Activated CD4-positive, CD25-positive, alpha-beta regulatory T cell treated with anti-CD3 and anti-CD28 coated beads, Interleukin-2, amount 50 U/mL, for 16 hours (primary cell): Measurements from ENCODE around the gene COQ10B.
"Not testable (repeated sequence)": the region's sequence is repeated elsewhere in the genome, so short reads cannot be mapped to it uniquely, and the experiment has no call there.

Source experiments
- DNase-seq: peaks from one replicate; pipeline ENCODE4 v3.0.0-alpha.2; 2020; ENCODE audit warnings: low read depth, low spot score

COQ10B gene

DNA sequence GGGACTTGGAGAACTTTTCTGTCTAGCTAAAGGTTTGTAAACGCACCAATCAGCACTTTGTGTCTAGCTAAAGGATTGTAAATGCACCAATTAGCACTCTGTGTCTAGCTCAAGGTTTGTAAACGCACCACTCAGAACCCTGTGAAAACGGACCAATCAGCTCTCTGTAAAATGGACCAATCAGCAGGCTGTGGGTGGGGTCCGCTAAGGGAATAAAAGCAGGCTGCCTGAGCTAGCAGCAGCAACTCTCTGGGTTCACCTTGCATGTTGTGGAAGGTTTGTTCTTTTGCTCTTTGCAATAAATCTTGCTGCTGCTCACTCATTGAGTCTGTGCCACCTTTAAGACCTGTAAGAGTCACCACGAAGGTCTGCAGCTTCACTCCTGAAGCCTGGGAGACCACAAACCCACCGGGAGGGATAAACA lies 2.4 kb upstream of the COQ10B start:
- not testable (repeated sequence) for DNase-seq

DNA sequence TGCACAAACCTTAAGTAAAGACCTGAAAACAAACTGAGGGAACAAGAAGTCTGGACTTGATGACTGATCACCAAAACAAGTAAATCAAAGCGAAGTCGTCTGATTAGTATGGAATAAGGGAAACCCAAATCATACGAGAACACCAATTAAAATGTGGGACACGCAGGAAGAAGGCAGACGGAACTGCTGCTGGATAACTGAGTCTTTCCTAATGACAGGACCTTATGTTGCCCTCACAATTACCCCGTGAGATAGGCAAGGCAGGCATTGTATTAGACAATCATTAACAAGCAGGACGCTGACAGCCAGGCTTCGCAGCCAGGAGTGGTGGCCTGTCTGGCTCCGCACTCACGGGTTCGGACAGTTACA lies 614 bp upstream of the COQ10B start:
- DNase-seq, result no peak

DNA sequence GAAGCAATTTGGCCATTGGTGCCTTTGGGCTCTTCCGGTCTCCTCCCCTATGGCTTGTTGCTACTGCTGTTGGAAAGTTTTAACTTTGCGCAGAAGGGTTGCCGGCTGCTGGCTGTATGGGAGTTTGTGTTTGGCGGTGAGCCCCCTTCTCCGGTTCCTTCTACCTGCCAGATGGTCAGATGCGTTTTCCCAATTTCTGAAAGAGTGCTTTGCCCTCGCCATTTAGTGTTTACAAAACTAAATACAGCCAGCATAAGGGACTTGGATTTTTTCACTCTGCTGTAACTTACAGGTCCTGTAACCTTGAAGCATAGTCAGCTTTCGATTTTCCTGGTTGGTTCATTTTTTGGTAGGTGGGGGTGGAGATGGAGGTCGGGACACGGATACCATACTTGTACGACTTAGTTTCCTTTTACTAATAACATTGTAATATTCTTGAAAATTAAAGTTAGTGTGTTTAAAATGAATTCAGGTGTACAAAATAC lies 604 bp downstream of the COQ10B start:
- no peak for DNase-seq

DNA sequence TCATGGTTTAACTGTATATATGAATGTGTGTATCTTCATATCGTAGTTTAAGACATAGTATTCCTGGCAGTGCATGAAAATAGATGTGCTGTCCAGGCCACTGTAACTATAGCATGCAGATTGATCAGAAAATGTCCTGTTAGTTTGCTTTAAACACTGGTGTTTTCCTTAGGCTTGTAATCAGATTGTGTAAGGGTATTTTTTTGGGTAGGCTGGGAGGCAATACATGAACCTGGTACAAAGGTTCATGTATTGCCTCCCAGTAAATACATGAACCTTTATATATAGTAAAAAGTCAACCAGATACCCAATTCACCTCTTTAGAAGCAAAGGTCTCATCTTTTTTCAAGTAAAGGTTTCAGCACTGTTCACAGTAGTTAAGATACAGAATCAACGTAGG lies 1.6 kb downstream of the COQ10B start:
- DNase-seq, result no peak

DNA sequence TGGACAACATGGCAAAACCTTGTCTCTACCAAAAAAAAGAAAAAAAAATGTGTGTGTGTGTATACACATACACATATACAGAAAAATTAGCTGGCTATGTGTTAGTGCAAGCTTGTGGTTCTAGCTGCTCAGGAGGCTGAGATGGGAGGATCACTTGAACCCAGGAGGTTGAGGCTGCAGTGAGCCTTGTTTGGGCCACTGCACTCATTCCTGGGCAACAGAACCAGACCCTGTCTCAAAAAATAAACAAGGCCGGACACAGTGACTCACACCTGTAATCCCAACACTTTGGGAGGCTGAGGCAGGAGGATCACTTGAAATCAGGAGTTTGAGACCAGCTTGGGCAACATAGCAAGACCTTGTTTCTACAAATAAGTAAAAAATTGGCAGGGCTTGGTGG lies 2.1 kb downstream of the COQ10B start:
- no peak for DNase-seq

DNA sequence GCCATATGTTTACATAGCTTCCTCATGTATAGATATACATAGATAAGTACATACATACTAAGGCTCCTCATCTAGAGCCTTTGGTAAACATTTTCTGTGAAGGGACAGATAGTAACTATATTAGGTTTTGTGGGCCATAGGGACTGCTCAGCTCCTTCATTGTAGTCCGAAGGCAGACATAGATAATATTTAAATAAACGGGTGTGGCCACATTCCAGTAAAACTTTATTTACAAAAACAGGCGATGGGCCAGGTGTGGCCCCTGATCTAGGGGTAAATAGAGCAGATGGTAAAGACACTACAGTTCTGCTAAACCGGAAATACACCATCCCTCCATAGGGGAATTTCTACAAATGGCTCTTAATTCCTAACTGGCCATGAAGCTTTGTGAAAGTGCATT lies 7.3 kb downstream of the COQ10B start:
- no peak for DNase-seq

DNA sequence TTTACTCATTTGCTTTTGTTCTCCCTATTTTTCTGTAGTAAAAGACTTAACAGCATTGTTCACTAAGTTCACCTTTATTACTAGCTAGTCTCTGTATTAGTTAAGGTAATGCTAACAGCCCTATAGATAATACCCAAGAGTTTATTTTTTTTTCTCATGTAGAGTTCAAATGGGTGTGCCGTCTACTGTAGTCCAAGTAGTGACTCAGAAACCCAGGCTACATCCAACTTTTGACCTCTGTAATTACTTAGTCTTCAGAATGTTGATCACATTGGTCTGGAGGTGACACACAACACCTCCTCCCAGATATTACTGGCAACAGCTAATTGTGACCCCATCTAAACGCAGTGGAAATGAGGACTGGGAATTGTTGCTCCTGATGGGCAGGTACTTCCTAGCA lies 7.7 kb downstream of the COQ10B start:
- DNase-seq, result no peak

GRCh38 chr2:197464175-197464574 lies 10.8 kb downstream of the COQ10B start:
- no peak for DNase-seq

DNA sequence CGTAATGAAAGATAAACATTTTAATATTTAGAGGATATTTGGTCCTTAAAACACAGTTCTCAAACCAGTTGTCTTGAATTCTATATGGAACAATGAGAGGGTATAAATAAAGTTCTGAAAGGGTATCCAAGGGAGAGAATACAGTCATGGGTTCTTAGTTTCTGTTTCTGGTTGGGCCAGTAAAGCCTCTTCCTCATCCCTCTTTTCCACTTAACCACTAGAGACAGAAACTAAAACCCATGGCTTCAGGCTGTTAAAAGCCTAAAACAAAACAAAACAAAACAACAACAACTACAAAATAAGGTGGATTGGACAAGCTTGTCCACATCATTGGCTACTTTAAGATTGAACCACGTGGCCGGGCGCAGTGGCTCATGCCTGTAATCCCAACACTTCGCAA lies 18.8 kb downstream of the COQ10B start:
- DNase-seq, result no peak

GRCh38 chr2:197477797-197478196 lies 24.4 kb downstream of the COQ10B start:
- DNase-seq, result no peak

GRCh38 chr2:197480165-197481036 lies 27.0 kb downstream of the COQ10B start:
- DNase-seq, result no peak

- DNase-seq, result not testable (repeated sequence)
Observed at GRCh38 chr2:197484248-197484647, 30.9 kb downstream of the COQ10B start.

DNA sequence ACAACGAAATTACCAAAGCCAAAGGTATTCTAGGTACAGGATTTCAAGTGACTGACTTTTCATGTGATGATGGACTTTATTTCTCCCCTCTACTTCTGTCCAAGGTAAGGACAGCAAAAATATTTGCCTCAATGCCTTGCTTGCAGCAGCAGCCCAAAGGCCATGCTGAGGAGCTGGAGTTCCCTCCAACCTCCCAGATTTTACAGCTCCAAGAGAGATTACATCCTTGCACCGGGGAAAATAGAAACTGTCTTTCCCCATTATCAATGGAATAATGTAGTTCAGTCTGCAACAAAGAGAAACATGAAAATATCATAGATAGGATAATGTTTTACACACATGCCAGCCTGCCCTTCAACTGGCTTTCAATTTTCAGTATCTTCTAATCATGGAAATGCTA lies 32.8 kb downstream of the COQ10B start:
- DNase-seq, result no peak

GRCh38 chr2:197487385-197487784 lies 34.0 kb downstream of the COQ10B start:
- no peak for DNase-seq

- DNase-seq, result no peak
Observed at GRCh38 chr2:197495433-197496134, 42.2 kb downstream of the COQ10B start.

GRCh38 chr2:197496695-197497094 lies 43.3 kb downstream of the COQ10B start:
- no peak for DNase-seq

DNA sequence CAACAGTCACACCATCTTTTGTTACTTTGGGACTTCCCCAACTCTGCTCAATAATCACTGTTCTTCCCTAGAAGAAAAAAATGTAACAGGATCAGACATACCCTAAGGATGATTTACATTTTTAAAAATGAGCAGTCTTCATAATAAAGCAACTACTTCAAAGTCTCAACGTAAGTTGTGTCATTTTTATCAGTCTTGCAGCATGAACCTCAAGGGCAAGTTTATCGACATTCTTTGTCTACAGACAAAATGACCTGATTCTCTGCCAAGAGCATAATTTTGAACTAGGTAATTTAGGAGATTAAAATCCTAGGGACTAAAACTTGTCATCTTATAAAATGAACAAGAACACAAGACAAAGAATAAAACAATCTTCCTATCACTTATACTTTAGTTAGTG lies 44.0 kb downstream of the COQ10B start:
- DNase-seq, result no peak

- no peak for DNase-seq
Observed at GRCh38 chr2:197498235-197498936, 45.0 kb downstream of the COQ10B start.

DNA sequence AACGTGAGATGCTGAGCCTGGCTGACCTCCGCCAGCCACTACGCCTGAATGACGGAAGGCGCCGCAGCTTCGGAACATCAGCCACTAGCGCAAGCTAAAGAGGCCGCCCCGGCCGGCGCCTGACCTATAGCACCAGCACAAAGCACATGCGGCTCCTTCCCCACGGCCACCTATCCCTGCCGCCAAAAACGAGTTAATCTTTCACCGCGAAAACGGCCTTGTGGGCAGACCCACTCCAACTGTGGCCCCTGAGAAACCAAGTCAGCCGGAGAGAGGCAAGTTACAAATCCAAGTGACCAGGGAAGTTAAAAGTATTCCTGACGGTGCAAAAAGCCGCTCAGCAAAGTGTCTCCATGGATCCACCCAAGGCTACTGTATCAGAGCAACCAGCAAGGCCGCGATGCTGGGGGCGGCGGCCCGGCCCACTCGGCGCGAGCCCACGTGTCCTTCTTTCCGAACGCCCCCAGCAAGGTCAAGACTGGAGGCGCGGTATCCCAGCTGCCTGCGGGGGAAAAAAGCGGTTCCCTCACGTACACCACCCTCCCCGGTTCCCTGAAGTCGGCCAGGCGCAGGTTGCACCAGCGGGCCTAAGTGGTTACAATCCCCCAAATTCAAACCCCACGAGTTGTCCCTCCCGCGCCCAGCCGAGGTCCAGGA lies 45.7 kb downstream of the COQ10B start:
- DNase-seq, result peak; percentile 6

GRCh38 chr2:197499594-197500502 lies 46.5 kb downstream of the COQ10B start, which contains the start of the genes HSPD1 and HSPE1:
TSS of gene HSPD1 (minus strand) at chr2:197499840. CDS start at chr2:197498848, 992 bp downstream.
TSS of gene HSPE1 (plus strand) at chr2:197500379. CDS start at chr2:197500437, 58 bp downstream.
- peak; percentile 96 for DNase-seq
